Breast epithelium (tissue), 3 donors: ENCODE data around the gene CPOX.

Experiments
- POLR2A ChIP-seq: fragments of 450-650 bp; IDR thresholded peaks from one replicate; pipeline ENCODE4 v1.6.1; 2016; ENCODE audit warnings: antibody characterized with exemption, mild to moderate bottlenecking, moderate library complexity
- TF ChIP-seq, protein P1 (sequence below), 3 donors: fragments of 450-650 bp; IDR thresholded peaks; one replicate each; pipeline ENCODE4 v1.5.1; 2016 to 2017; ENCODE audit warnings: antibody characterized with exemption in 3 of 3, mild to moderate bottlenecking in 3 of 3, moderate library complexity in 3 of 3

DNA sequence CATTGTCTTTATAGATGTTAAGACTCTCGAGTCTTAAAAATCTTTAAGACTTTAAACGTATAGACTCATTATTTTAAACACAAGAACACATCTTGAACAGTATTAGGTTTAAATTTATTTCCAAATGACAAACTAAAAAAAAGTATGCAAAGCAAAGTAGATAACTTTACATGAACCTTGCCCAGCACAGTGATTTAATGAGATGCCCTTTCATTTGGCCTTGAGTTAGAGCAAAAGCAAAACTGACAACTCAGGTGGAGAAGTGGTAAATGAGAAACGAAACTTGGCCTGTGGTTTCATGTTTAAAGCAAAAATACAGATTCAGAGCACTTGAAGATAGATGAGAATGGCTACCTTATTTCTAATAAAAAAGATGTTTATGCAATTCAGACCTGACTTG is 53.1 kb downstream of the CPOX start:
- TF ChIP-seq POLR2A = no peak
- TF ChIP-seq, protein P1, sequence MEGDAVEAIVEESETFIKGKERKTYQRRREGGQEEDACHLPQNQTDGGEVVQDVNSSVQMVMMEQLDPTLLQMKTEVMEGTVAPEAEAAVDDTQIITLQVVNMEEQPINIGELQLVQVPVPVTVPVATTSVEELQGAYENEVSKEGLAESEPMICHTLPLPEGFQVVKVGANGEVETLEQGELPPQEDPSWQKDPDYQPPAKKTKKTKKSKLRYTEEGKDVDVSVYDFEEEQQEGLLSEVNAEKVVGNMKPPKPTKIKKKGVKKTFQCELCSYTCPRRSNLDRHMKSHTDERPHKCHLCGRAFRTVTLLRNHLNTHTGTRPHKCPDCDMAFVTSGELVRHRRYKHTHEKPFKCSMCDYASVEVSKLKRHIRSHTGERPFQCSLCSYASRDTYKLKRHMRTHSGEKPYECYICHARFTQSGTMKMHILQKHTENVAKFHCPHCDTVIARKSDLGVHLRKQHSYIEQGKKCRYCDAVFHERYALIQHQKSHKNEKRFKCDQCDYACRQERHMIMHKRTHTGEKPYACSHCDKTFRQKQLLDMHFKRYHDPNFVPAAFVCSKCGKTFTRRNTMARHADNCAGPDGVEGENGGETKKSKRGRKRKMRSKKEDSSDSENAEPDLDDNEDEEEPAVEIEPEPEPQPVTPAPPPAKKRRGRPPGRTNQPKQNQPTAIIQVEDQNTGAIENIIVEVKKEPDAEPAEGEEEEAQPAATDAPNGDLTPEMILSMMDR (IDR thresholded peaks at IDR 0.05) = no peak
